Tibial artery (tissue), 4 donors: Measurements from ENCODE around the gene TRIM62.
"Not testable (repeated sequence)": the region's sequence is repeated elsewhere in the genome, so short reads cannot be mapped to it uniquely, and the experiment has no call there.

Experiments used
- DNase-seq, 2 donors: peaks; one replicate each; pipeline ENCODE4 v3.0.0-alpha.2; 2019
- H3K27ac ChIP-seq, 2 donors: fragments of 200-600 bp; sonication (generic) in 1 of 2; 1 replicate in 1 of 2; 2 replicates in 1 of 2; pipeline ENCODE4 v1.5.1; 2018 to 2019; ENCODE audit warnings: mild to moderate bottlenecking in 1 of 2
- H3K27me3 ChIP-seq, 2 donors: fragments of 200-600 bp; sonication (generic) in 1 of 2; one replicate each; pipeline versions ENCODE4 v1.5.1 to v1.6.0; 2016 to 2019
- H3K36me3 ChIP-seq, 3 donors: fragments of 200-600 bp; sonication (generic) in 2 of 3; one replicate each; pipeline ENCODE4 v1.5.1; 2016 to 2019; ENCODE audit warnings: mild to moderate bottlenecking in 2 of 3
- H3K4me1 ChIP-seq, 4 donors: fragments of 200-600 bp; sonication (generic) in 2 of 4; 1 replicate in 3 of 4; 2 replicates in 1 of 4; pipeline ENCODE4 v1.5.1; 2016 to 2019
- H3K4me3 ChIP-seq, 2 donors: fragments of 200-600 bp; sonication (generic) in 1 of 2; 1 replicate in 1 of 2; 2 replicates in 1 of 2; pipeline ENCODE4 v1.5.1; 2018 to 2019; ENCODE audit warnings: mild to moderate bottlenecking in 2 of 2
- H3K9me3 ChIP-seq, 3 donors: fragments of 200-600 bp; sonication (generic) in 1 of 3; one replicate each; pipeline ENCODE4 v1.5.1; 2016 to 2019
- intact Hi-C: fragments of 100-400 bp; cut with DNase I; formaldehyde crosslinking; loops from one replicate; pipeline ENCODE4 v1.15.0; 2023; ENCODE audit warnings: low total_unique reads
- TF ChIP-seq, protein P1 (sequence below), 2 experiments: fragments of 200-600 bp in 1 of 2; fragments of 450-650 bp in 1 of 2; IDR thresholded peaks; one replicate each; pipeline ENCODE4 v1.5.1; 2017 to 2019; ENCODE audit warnings: antibody characterized with exemption in 2 of 2, mild to moderate bottlenecking in 1 of 2, moderate library complexity in 1 of 2

The TRIM62 gene

DNA sequence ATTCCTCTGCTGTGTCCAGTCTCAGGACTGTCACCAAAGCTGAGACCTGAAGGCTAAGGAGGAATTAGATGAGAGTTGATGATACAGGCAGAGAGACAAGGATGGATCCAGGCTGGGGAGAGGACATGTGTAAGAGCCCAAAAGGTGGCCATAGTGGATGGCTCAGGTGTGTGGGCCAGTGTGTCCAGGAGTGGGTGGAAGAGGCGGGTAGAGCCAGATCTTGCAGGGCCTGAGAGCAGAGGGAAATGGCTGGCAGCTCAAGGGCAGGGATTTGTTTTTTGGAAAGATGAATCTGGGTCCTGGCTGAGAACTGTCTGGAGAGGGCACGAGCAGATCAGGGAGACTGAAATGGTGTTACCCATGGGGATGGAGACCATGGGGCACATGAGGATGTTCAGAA is 62.8 kb downstream of the TRIM62 start:
- TF ChIP-seq, protein P1, sequence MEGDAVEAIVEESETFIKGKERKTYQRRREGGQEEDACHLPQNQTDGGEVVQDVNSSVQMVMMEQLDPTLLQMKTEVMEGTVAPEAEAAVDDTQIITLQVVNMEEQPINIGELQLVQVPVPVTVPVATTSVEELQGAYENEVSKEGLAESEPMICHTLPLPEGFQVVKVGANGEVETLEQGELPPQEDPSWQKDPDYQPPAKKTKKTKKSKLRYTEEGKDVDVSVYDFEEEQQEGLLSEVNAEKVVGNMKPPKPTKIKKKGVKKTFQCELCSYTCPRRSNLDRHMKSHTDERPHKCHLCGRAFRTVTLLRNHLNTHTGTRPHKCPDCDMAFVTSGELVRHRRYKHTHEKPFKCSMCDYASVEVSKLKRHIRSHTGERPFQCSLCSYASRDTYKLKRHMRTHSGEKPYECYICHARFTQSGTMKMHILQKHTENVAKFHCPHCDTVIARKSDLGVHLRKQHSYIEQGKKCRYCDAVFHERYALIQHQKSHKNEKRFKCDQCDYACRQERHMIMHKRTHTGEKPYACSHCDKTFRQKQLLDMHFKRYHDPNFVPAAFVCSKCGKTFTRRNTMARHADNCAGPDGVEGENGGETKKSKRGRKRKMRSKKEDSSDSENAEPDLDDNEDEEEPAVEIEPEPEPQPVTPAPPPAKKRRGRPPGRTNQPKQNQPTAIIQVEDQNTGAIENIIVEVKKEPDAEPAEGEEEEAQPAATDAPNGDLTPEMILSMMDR (IDR thresholded peaks at IDR 0.05), result no peak
- no peaks in the 10 kb centered on the region for H3K36me3 ChIP-seq
- intact Hi-C loops, result no loop called here
- no peak overlapping the region for H3K27ac ChIP-seq
- H3K9me3 ChIP-seq, result no peaks in the 10 kb centered on the region
- DNase-seq, result no peak
- no peaks in the 10 kb centered on the region for H3K4me1 ChIP-seq
- H3K27me3 ChIP-seq, result peaks cover 0 to 3% of the 10 kb centered on the region in 2 donors
- no peak overlapping the region for H3K4me3 ChIP-seq

GRCh38 chr1:33118274-33118673 is 63.6 kb downstream of the TRIM62 start:
- Histone ChIP-seq H3K4me1 (no peaks in the 10 kb centered on the region), H3K36me3 (no peaks in the 10 kb centered on the region), H3K9me3 (no peaks in the 10 kb centered on the region), H3K27me3 (peaks cover 0 to 3% of the 10 kb centered on the region in 2 donors), H3K27ac (no peak overlapping the region), H3K4me3 (no peak overlapping the region)
- DNase-seq, result no peak
- intact Hi-C loops, result no loop called here
- TF ChIP-seq, protein P1 (IDR thresholded peaks at IDR 0.05), result no peak

DNA sequence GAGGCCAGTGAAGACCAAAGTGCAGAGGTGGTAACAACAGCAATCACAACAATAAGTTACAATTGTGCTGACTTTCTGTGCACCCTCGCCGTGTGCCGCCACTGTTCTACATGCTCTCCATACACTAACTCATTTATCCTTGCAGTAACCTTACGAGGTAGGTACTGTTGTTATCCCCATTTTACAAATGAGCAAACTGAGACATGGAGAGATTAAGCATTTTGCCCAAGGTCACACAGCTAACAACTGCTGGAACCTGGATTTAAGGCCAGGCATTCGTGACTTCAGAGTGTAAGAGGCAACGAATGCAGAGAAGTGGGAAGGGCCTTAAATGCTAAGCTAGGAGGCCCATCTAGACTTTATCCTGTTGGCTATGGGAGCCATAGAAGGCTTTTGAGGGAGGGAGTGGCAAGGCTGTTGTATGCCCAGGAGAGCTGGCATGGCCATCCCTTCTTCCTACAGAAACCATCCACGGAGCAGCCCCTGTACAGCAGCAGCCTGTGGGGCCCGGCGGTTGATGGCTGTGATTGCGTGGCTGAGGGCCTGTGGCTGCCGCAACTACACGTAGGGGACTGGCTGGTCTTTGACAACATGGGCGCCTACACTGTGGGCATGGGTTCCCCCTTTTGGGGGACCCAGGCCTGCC is 64.3 kb downstream of the TRIM62 start:
- intact Hi-C loops, result no loop called here
- Histone ChIP-seq H3K4me1 (no peaks in the 10 kb centered on the region), H3K27me3 (peaks cover 0 to 3% of the 10 kb centered on the region in 2 donors), H3K27ac (no peak overlapping the region), H3K4me3 (no peak overlapping the region), H3K36me3 (no peaks in the 10 kb centered on the region), H3K9me3 (no peaks in the 10 kb centered on the region)
- DNase-seq, result no peak
- TF ChIP-seq, protein P1 (IDR thresholded peaks at IDR 0.05), result no peak

- no peaks in the 10 kb centered on the region for H3K27me3 ChIP-seq
- no peaks in the 10 kb centered on the region for H3K4me1 ChIP-seq
- no peaks in the 10 kb centered on the region for H3K36me3 ChIP-seq
- H3K9me3 ChIP-seq, result no peaks in the 10 kb centered on the region
- intact Hi-C loops, result no loop called here
- H3K4me3 ChIP-seq, result no peak overlapping the region
- no peak for DNase-seq
- H3K27ac ChIP-seq, result no peak overlapping the region
- TF ChIP-seq, protein P1 (IDR thresholded peaks at IDR 0.05), result peak in 1 of 2 experiments; percentile 14
These were observed 69.9 kb downstream of the TRIM62 start for GRCh38 chr1:33111965-33112364.

DNA sequence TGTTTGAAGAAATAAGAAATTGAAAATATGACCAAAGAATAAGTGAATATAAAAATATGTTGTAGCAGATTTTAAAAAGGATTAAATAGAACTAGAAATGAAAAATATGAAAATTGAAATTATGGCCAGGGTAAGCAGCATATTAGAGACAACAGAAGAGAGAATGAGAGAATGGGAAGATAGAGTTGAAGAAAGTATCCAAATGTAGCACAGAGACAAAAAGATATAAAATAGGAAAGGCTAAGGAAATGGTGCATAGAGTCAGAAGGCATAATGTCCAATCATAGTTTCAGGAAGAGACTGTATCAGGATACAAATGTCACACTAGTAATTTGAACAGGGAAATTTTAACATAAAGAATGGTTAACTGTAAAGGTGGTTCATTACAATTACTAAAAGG is 71.4 kb downstream of the TRIM62 start:
- Histone ChIP-seq H3K27ac (no peak overlapping the region), H3K4me1 (no peaks in the 10 kb centered on the region), H3K9me3 (no peaks in the 10 kb centered on the region), H3K4me3 (no peak overlapping the region), H3K36me3 (no peaks in the 10 kb centered on the region), H3K27me3 (no peaks in the 10 kb centered on the region)
- no peak for DNase-seq
- intact Hi-C loops, result no loop called here
- TF ChIP-seq, protein P1 (IDR thresholded peaks at IDR 0.05), result no peak

- H3K4me3 ChIP-seq, H3K9me3 ChIP-seq, intact Hi-C loops, DNase-seq, H3K27me3 ChIP-seq: not testable (repeated sequence)
- peaks cover 0 to 22% (median 0%) of the 10 kb centered on the region in 3 donors for H3K36me3 ChIP-seq
- H3K4me1 ChIP-seq, result peaks cover 0 to 11% (median 0%) of the 10 kb centered on the region in 4 donors
- H3K27ac ChIP-seq, result peak overlapping the region in 1 of 2 donors; percentile 22
These were observed 81.8 kb downstream of the TRIM62 start for GRCh38 chr1:33100119-33100415.
